MM.1S (cell line): ENCODE data around the gene ZFAND6.

ENCODE experiments used
- CTCF ChIP-seq: fragments of 300-600 bp; sonication (generic); IDR thresholded peaks from 2 replicates; pipeline ENCODE4 v1.5.1; 2016; ENCODE audit warnings: antibody characterized with exemption, low read length, mixed read lengths
- EZH2 ChIP-seq: fragments of 300-600 bp; sonication (generic); optimal IDR thresholded peaks from 2 replicates; pipeline ENCODE3; 2017; ENCODE audit warnings: low read depth, mild to moderate bottlenecking, antibody characterized with exemption, low read length, mixed read lengths
- EZH2phosphoT487 ChIP-seq: fragments of 300-600 bp; sonication (generic); IDR thresholded peaks from 2 replicates; pipeline ENCODE4 v1.6.1; 2018; ENCODE audit warnings: antibody characterized with exemption, low read length

DNA sequence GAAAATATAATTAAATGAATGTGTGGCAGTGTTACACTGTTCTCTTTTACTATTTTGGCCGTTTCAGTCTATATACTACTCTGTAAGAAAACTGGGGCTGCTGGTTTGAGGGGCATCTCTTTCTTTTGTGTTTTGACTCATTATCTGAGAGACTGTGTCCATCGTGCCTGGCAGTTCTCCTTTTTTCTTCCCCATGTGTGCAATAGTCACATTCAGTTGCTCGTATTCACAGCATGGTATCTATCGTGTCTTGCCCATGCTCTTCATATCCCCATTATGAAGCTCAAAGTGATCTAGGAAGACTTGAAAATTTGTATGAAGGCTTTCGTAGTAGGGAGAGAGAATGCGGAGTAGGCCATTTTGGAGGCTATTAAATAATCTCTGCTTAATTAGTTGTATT lies 63.6 kb downstream of the ZFAND6 start:
- TF ChIP-seq CTCF (no peak), EZH2 (no peak), EZH2phosphoT487 (no peak)
